Heart left ventricle (tissue), 16 donors: Measurements from ENCODE around the gene CTAGE6. TPM values are rescaled to one million over a fixed set of nuclear protein-coding genes. Genes with fewer than 3 reads are reported as not detected.
"Not testable (repeated sequence)": the region's sequence is repeated elsewhere in the genome, so short reads cannot be mapped to it uniquely, and the experiment has no call there.

Experiments used
- ATAC-seq, 4 donors: fragments of 200-7000 bp; cut with Tn5 transposase; one replicate each; pipeline ENCODE4 v1.9.1; 2020 to 2022; ENCODE audit warnings: moderate library complexity in 4 of 4, mild to moderate bottlenecking in 3 of 4, moderate number of reproducible peaks in 1 of 4
- DNase-seq, 5 donors: peaks; one replicate each; pipeline ENCODE4 v3.0.0-alpha.2; 2020
- H3K27ac ChIP-seq, 12 donors: fragments of 200-600 bp; sonication (generic) in 4 of 12; one replicate each; pipeline versions ENCODE4 v1.5.0 to v1.8.0; 2016 to 2022; ENCODE audit warnings: mild to moderate bottlenecking in 2 of 12
- H3K27me3 ChIP-seq, 9 donors: fragments of 200-600 bp; sonication (generic) in 2 of 9; one replicate each; pipeline versions ENCODE4 v1.5.1 to v1.8.0; 2016 to 2022; ENCODE audit warnings: mild to moderate bottlenecking in 3 of 9
- H3K36me3 ChIP-seq, 9 donors: fragments of 200-600 bp; sonication (generic) in 2 of 9; one replicate each; pipeline versions ENCODE4 v1.5.0 to v1.8.0; 2018 to 2022; ENCODE audit warnings: mild to moderate bottlenecking in 2 of 9
- H3K4me1 ChIP-seq, 12 donors: fragments of 200-600 bp; sonication (generic) in 4 of 12; one replicate each; pipeline versions ENCODE4 v1.5.0 to v1.8.0; 2016 to 2022; ENCODE audit warnings: mild to moderate bottlenecking in 3 of 12
- H3K4me3 ChIP-seq, 12 donors: fragments of 200-600 bp; sonication (generic) in 4 of 12; one replicate each; pipeline versions ENCODE4 v1.5.0 to v1.8.0; 2017 to 2022; ENCODE audit warnings: mild to moderate bottlenecking in 9 of 12, moderate library complexity in 4 of 12
- H3K9me3 ChIP-seq, 12 donors: fragments of 200-600 bp; sonication (generic) in 4 of 12; one replicate each; pipeline versions ENCODE4 v1.5.0 to v1.8.0; 2016 to 2022; ENCODE audit warnings: mild to moderate bottlenecking in 1 of 12
- WGBS, 4 donors: extraction: QIAGEN DNeasy Blood & Tissue Kit in 2 of 4; methylation state at CpG; one replicate each; pipeline versions ENCODE4 v1.1.5 to v1.1.7; 2013 to 2018; 5-methylcytosine and 5-hydroxymethylcytosine counted together
- intact Hi-C, 10 donors: fragments of 100-400 bp; cut with DNase I; formaldehyde crosslinking; loops; one replicate each; pipeline versions ENCODE4 v1.11.1 to v1.14.2; 2022
- polyA plus RNA-seq, 2 donors: library from polyadenylated mRNA; stranded (reverse); fragments of 200-250 nt; gene quantifications; one replicate each; pipeline ENCODE4 v1.2.3, GENCODE V29; 2013
- total RNA-seq, 9 donors: library from RNA; depleted of rRNA in 2 of 9; stranded (reverse); fragments of >200 nt in 2 of 9; fragmentation: NEBNext Ultra II Directional in 3 of 9; extraction: Animal tissue kit (Norgen Biotek cat#: 25700) in 3 of 9; gene quantifications; one replicate each; pipeline versions ENCODE4 v1.1.0 to v1.2.4, GENCODE V29; 2016 to 2023
- donor health status: ischemic (EF 13 %, LVEDD 7.1; RV severe dilation, severe dysfunction).
- donor health status: healthy with polysubstance abuse.
- donor health status: DM: no; HTN: yes; CAD: no.
- donor health status: DM: no; HTN: no; CAD: no.
- donor health status: ischemic (EF 25% LVEDD 6.9; RV normal size, moderate dysfunction).
- donor health status: ischemic (EF 25% LVEDD 5.7; RV mildly dilated, moderate dysfunction).
- donor health status: healthy.
- donor health status: DM: yes; HTN: yes; CAD: no.
- donor health status: ischemic (EF 35%, LVEDD 5.7; RV mildly dilated, moderate dysfunction).
- donor health status: nonischemic (EF 11% LVEDD 7.7; RV severe dilation, severe dysfunction).
- donor health status: DM: yes; HTN: yes; CAD: no.
- donor health status: PGD.
- donor health status: ischemic (EF 29% LVEDD 5.4; RV normal size, mild dysfunction).
- donor health status: nonischemic (EF 23%, LVEDD 6.1; RV moderate dilation, normal function).

Gene CTAGE6
- total and polyA plus RNA-seq, 11 donors, result not detected

GRCh38 chr7:143711727-143712324 lies 45.7 kb downstream of the CTAGE6 start:
- DNase-seq, H3K27me3 ChIP-seq, ATAC-seq, H3K27ac ChIP-seq, H3K4me3 ChIP-seq, intact Hi-C loops, H3K9me3 ChIP-seq, H3K4me1 ChIP-seq, H3K36me3 ChIP-seq: not testable (repeated sequence)
- WGBS, 4 donors, result no CpG with 5 or more reads among the region's 4 CpGs

GRCh38 chr7:143709895-143710294 lies 47.6 kb downstream of the CTAGE6 start:
- 92% methylated on average over 3 of the region's 5 CpGs; no CpG with 5 or more reads in 3 of the 4 donors for WGBS, 4 donors
- DNase-seq, intact Hi-C loops, H3K4me1 ChIP-seq, H3K27me3 ChIP-seq, H3K27ac ChIP-seq, H3K4me3 ChIP-seq, H3K36me3 ChIP-seq, ATAC-seq, H3K9me3 ChIP-seq: not testable (repeated sequence)

Other genes starting within 250 kb of the CTAGE6 start
- gene CTAGE15, start 185.9 kb downstream of the CTAGE6 start, total RNA-seq, result under 1 TPM in 2 of 9 donors, not detected in 7; 0.24 to 0.43 TPM
- not detected for gene CTAGE15, start 185.9 kb downstream of the CTAGE6 start, polyA plus RNA-seq
- gene TCAF2, start 136.7 kb downstream of the CTAGE6 start, total RNA-seq, result 1 to 10 TPM in 1 of 9 donors, under 1 TPM in 8; 0.12 to 2.5 (median 0.38) TPM
- gene TCAF2, start 136.7 kb downstream of the CTAGE6 start, polyA plus RNA-seq, result under 1 TPM; 0.27 to 0.28 TPM
- gene TCAF1, start 144.5 kb upstream of the CTAGE6 start, total RNA-seq, result 10 to 100 TPM; 31.4 to 71.1 (median 58.0) TPM
- gene TCAF1, start 144.5 kb upstream of the CTAGE6 start, polyA plus RNA-seq, result 10 to 100 TPM; 16.9 to 17.6 TPM
- not detected for gene OR2F2, start 177.5 kb upstream of the CTAGE6 start, total RNA-seq
- not detected for gene OR2F2, start 177.5 kb upstream of the CTAGE6 start, polyA plus RNA-seq
- not detected for gene OR2F1, start 197.1 kb upstream of the CTAGE6 start, total RNA-seq
- gene OR2F1, start 197.1 kb upstream of the CTAGE6 start, polyA plus RNA-seq, result not detected
- not detected for gene OR6B1, start 242.6 kb upstream of the CTAGE6 start, total RNA-seq
- gene OR6B1, start 242.6 kb upstream of the CTAGE6 start, polyA plus RNA-seq, result not detected